HepG2 (cell line): ENCODE results near the gene LIN7A. TPM values are rescaled to one million over a fixed set of nuclear protein-coding genes. Genes with fewer than 3 reads are reported as not detected.
A peak's percentile ranks its signal among the peaks of the same experiment; 100 is the strongest.

Experiments
- AGO2 ChIP-seq: fragments of 200-400 bp; formaldehyde crosslinking; optimal IDR thresholded peaks from 2 replicates; pipeline ENCODE3; 2017; ENCODE audit warnings: mild to moderate bottlenecking, low read depth, low read length, moderate library complexity
- AKAP8 ChIP-seq: sonication (generic); formaldehyde crosslinking; IDR thresholded peaks from 2 replicates; pipeline ENCODE4 v1.5.1; 2020; ENCODE audit warnings: mild to moderate bottlenecking, missing genetic modification reagents
- CHCHD3 ChIP-seq: sonication (generic); formaldehyde crosslinking; IDR thresholded peaks from 2 replicates; pipeline ENCODE4 v1.8.0; 2022; ENCODE audit warnings: mild to moderate bottlenecking, missing genetic modification reagents, moderate library complexity
- NCOA1 ChIP-seq: sonication (generic); formaldehyde crosslinking; IDR thresholded peaks from 2 replicates; pipeline ENCODE4 v1.9.0; 2021; ENCODE audit warnings: missing genetic modification reagents
- NR3C1 ChIP-seq: sonication (generic); formaldehyde crosslinking; IDR thresholded peaks from 2 replicates; pipeline ENCODE4 v1.4.0; 2020; ENCODE audit warnings: missing genetic modification reagents
- RBM39 ChIP-seq: fragments of 200-400 bp; formaldehyde crosslinking; IDR thresholded peaks from one replicate; pipeline ENCODE4 v1.6.1; 2018; ENCODE audit warnings: antibody characterized with exemption, mild to moderate bottlenecking, low read depth, low read length; ENCODE audit not compliant: poor library complexity, severe bottlenecking
- REL ChIP-seq: sonication (generic); formaldehyde crosslinking; conservative IDR thresholded peaks from 2 replicates; pipeline ENCODE4 v1.8.0; 2022; ENCODE audit warnings: mild to moderate bottlenecking, missing genetic modification reagents, moderate library complexity
- SIX1 ChIP-seq: sonication (generic); formaldehyde crosslinking; IDR thresholded peaks from 2 replicates; pipeline ENCODE4 v1.4.0; 2020; ENCODE audit warnings: missing genetic modification reagents, borderline replicate concordance
- YY1 ChIP-seq: IDR thresholded peaks from 2 replicates; pipeline ENCODE4 v1.6.1; 2011; ENCODE audit warnings: low read length, low read depth, moderate library complexity, mild to moderate bottlenecking; ENCODE audit not compliant: insufficient read depth, insufficient replicate concordance
- ZFAT ChIP-seq: sonication (generic); formaldehyde crosslinking; conservative IDR thresholded peaks from 2 replicates; pipeline ENCODE4 v1.8.1; 2023; ENCODE audit warnings: missing genetic modification reagents, inconsistent platforms
- ZNF232 ChIP-seq: sonication (generic); formaldehyde crosslinking; IDR thresholded peaks from 2 replicates; pipeline ENCODE4 v1.4.0; 2020; ENCODE audit warnings: missing genetic modification reagents, borderline replicate concordance
- ZNF30 ChIP-seq: sonication (generic); formaldehyde crosslinking; IDR thresholded peaks from 2 replicates; pipeline ENCODE4 v1.5.0; 2020; ENCODE audit warnings: mild to moderate bottlenecking, missing genetic modification reagents
- ZNF431 ChIP-seq: sonication (generic); formaldehyde crosslinking; IDR thresholded peaks from 2 replicates; pipeline ENCODE4 v1.9.0; 2022; ENCODE audit warnings: missing genetic modification reagents, low read depth, mild to moderate bottlenecking, borderline replicate concordance
- ZNF501 ChIP-seq: sonication (generic); formaldehyde crosslinking; IDR thresholded peaks from 2 replicates; pipeline ENCODE4 v1.5.1; 2020; ENCODE audit warnings: mild to moderate bottlenecking, moderate library complexity, missing genetic modification reagents
- ZNF543 ChIP-seq: sonication (generic); formaldehyde crosslinking; IDR thresholded peaks from 2 replicates; pipeline ENCODE4 v1.4.0; 2020; ENCODE audit warnings: mild to moderate bottlenecking, missing genetic modification reagents
- ZNF570 ChIP-seq: sonication (generic); formaldehyde crosslinking; IDR thresholded peaks from 2 replicates; pipeline ENCODE4 v1.4.0; 2020; ENCODE audit warnings: mild to moderate bottlenecking, missing genetic modification reagents, borderline replicate concordance
- ZNF652 ChIP-seq: IDR thresholded peaks from 2 replicates; pipeline ENCODE4 v1.6.1; 2016; ENCODE audit warnings: low read depth, borderline replicate concordance
- ZNF672 ChIP-seq: sonication (generic); formaldehyde crosslinking; IDR thresholded peaks from 2 replicates; pipeline ENCODE4 v1.8.1; 2022; ENCODE audit warnings: missing genetic modification reagents
- ZNF83 ChIP-seq: sonication (generic); formaldehyde crosslinking; IDR thresholded peaks from 2 replicates; pipeline ENCODE4 v1.4.0; 2020; ENCODE audit warnings: missing genetic modification reagents, mild to moderate bottlenecking, borderline replicate concordance
- polyA plus RNA-seq, 8 experiments: library from polyadenylated mRNA; depleted of rRNA in 3 of 8; stranded (reverse) in 7 of 8; unstranded in 1 of 8; fragments of >200 nt; fragmentation: Illumina TruSeq in 4 of 8; extraction: Trizol in 4 of 8; gene quantifications; 2 replicates each; pipeline versions ENCODE4 v1.2.1 to v1.2.3, GENCODE V29; 2011 to 2016; ENCODE audit warnings: low read depth in 4 of 8, missing spikeins in 1 of 8, mixed read lengths in 1 of 8; ENCODE audit not compliant: insufficient read depth in 1 of 8
- total RNA-seq, 5 experiments: library from RNA; depleted of rRNA; stranded (reverse); fragments of >200 nt; fragmentation: Illumina TruSeq; extraction: Trizol; gene quantifications; 2 replicates each; pipeline ENCODE4 v1.2.3, GENCODE V29; 2016; ENCODE audit warnings: low read depth in 1 of 5
- TF ChIP-seq, protein P1 (sequence below): sonication (generic); formaldehyde crosslinking; IDR thresholded peaks from 2 replicates; pipeline ENCODE4 v1.5.0; 2020; ENCODE audit warnings: missing genetic modification reagents
- TF ChIP-seq, protein P2 (sequence below): fragments of 450-650 bp; IDR thresholded peaks from 2 replicates; pipeline ENCODE4 v1.6.1; 2016
- TF ChIP-seq, protein P3 (sequence below): sonication (generic); formaldehyde crosslinking; conservative IDR thresholded peaks from 2 replicates; pipeline ENCODE4 v1.4.0; 2020; ENCODE audit warnings: missing genetic modification reagents
- TF ChIP-seq, protein P4 (sequence below): sonication (generic); formaldehyde crosslinking; IDR thresholded peaks from 2 replicates; pipeline ENCODE4 v1.5.0; 2020; ENCODE audit warnings: missing genetic modification reagents
- TF ChIP-seq, protein P5 (sequence below): sonication (generic); formaldehyde crosslinking; IDR thresholded peaks from 2 replicates; pipeline ENCODE4 v1.5.1; 2020; ENCODE audit warnings: missing genetic modification reagents, mild to moderate bottlenecking, borderline replicate concordance

The LIN7A gene
- total and polyA plus RNA-seq, 2 of the 13 experiments (the other 11 are each of a cell fraction or from before 2014, with no cell fraction given): 18.5 to 19.2 TPM

DNA sequence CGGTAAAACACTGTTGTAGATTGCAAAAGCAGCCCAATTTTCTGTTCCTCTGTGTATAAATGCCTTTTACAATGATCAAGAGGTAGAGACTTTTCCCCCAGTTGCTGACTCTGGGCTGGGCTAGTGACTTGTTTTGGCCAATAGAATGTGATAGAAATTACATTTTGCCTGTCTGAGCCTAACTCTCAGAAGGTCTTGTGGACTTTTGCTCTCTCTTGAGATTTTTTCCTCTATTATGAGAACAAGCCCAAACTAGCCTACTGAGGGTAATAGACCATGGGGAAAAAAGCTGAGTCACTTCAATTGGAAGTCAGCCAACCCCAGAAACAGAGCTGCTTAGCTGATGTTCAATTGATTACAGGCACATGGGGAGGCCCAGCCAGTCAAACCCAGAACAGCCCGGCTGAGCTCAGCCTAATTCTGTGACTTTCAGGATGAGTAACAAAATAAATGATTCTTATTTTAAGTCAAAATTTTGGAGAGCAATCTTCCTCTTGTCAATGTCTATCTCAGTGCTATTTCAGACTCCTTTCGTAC, 159.7 kb downstream of the LIN7A start (continued):
- TF ChIP-seq NR3C1: no peak
- no peak for TF ChIP-seq ZNF30 (CRISPR knock-in tag)
- peak; percentile 39; the same call in 1 of the 2 replicates for TF ChIP-seq ZNF232
- TF ChIP-seq ZNF501: no peak
- no peak for TF ChIP-seq NCOA1
- TF ChIP-seq, protein P1, sequence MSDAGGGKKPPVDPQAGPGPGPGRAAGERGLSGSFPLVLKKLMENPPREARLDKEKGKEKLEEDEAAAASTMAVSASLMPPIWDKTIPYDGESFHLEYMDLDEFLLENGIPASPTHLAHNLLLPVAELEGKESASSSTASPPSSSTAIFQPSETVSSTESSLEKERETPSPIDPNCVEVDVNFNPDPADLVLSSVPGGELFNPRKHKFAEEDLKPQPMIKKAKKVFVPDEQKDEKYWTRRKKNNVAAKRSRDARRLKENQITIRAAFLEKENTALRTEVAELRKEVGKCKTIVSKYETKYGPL (CRISPR knock-in tag): no peak
- TF ChIP-seq AGO2: no peak
- TF ChIP-seq ZNF652 (CRISPR knock-in tag): no peak
- no peak for TF ChIP-seq RBM39
- TF ChIP-seq SIX1 (CRISPR knock-in tag): no peak
- TF ChIP-seq ZNF672 (CRISPR knock-in tag): no peak
- TF ChIP-seq REL (CRISPR knock-in tag): no peak
- TF ChIP-seq, protein P2, sequence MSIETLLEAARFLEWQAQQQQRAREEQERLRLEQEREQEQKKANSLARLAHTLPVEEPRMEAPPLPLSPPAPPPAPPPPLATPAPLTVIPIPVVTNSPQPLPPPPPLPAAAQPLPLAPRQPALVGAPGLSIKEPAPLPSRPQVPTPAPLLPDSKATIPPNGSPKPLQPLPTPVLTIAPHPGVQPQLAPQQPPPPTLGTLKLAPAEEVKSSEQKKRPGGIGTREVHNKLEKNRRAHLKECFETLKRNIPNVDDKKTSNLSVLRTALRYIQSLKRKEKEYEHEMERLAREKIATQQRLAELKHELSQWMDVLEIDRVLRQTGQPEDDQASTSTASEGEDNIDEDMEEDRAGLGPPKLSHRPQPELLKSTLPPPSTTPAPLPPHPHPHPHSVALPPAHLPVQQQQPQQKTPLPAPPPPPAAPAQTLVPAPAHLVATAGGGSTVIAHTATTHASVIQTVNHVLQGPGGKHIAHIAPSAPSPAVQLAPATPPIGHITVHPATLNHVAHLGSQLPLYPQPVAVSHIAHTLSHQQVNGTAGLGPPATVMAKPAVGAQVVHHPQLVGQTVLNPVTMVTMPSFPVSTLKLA: no peak
- no peak for TF ChIP-seq ZNF431 (CRISPR knock-in tag)
- no peak for TF ChIP-seq YY1
- 0 out of 2 replicates have a peak, but pooled peaks have one; percentile 38 for TF ChIP-seq ZNF543 (CRISPR knock-in tag)
- TF ChIP-seq ZFAT (CRISPR knock-in tag): no peak
- no peak for TF ChIP-seq CHCHD3
- TF ChIP-seq, protein P3, sequence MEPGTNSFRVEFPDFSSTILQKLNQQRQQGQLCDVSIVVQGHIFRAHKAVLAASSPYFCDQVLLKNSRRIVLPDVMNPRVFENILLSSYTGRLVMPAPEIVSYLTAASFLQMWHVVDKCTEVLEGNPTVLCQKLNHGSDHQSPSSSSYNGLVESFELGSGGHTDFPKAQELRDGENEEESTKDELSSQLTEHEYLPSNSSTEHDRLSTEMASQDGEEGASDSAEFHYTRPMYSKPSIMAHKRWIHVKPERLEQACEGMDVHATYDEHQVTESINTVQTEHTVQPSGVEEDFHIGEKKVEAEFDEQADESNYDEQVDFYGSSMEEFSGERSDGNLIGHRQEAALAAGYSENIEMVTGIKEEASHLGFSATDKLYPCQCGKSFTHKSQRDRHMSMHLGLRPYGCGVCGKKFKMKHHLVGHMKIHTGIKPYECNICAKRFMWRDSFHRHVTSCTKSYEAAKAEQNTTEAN: no peak
- TF ChIP-seq, protein P4, sequence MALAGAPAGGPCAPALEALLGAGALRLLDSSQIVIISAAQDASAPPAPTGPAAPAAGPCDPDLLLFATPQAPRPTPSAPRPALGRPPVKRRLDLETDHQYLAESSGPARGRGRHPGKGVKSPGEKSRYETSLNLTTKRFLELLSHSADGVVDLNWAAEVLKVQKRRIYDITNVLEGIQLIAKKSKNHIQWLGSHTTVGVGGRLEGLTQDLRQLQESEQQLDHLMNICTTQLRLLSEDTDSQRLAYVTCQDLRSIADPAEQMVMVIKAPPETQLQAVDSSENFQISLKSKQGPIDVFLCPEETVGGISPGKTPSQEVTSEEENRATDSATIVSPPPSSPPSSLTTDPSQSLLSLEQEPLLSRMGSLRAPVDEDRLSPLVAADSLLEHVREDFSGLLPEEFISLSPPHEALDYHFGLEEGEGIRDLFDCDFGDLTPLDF (CRISPR knock-in tag): no peak
- no peak for TF ChIP-seq AKAP8 (CRISPR knock-in tag)
- TF ChIP-seq, protein P5, sequence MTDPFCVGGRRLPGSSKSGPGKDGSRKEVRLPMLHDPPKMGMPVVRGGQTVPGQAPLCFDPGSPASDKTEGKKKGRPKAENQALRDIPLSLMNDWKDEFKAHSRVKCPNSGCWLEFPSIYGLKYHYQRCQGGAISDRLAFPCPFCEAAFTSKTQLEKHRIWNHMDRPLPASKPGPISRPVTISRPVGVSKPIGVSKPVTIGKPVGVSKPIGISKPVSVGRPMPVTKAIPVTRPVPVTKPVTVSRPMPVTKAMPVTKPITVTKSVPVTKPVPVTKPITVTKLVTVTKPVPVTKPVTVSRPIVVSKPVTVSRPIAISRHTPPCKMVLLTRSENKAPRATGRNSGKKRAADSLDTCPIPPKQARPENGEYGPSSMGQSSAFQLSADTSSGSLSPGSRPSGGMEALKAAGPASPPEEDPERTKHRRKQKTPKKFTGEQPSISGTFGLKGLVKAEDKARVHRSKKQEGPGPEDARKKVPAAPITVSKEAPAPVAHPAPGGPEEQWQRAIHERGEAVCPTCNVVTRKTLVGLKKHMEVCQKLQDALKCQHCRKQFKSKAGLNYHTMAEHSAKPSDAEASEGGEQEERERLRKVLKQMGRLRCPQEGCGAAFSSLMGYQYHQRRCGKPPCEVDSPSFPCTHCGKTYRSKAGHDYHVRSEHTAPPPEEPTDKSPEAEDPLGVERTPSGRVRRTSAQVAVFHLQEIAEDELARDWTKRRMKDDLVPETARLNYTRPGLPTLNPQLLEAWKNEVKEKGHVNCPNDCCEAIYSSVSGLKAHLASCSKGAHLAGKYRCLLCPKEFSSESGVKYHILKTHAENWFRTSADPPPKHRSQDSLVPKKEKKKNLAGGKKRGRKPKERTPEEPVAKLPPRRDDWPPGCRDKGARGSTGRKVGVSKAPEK (CRISPR knock-in tag): no peak
- no peak for TF ChIP-seq ZNF570 (CRISPR knock-in tag)
- TF ChIP-seq ZNF83: no peak
